ENCODE data around the gene FNDC8. TPM values are rescaled to one million over a fixed set of nuclear protein-coding genes. Genes with fewer than 3 reads are reported as not detected.
"Not testable (repeated sequence)": the region's sequence is repeated elsewhere in the genome, so short reads cannot be mapped to it uniquely, and the experiment has no call there.

FNDC8 gene
- total and polyA plus RNA-seq, 2 donors: 0.05 TPM; not detected in 1

DNA sequence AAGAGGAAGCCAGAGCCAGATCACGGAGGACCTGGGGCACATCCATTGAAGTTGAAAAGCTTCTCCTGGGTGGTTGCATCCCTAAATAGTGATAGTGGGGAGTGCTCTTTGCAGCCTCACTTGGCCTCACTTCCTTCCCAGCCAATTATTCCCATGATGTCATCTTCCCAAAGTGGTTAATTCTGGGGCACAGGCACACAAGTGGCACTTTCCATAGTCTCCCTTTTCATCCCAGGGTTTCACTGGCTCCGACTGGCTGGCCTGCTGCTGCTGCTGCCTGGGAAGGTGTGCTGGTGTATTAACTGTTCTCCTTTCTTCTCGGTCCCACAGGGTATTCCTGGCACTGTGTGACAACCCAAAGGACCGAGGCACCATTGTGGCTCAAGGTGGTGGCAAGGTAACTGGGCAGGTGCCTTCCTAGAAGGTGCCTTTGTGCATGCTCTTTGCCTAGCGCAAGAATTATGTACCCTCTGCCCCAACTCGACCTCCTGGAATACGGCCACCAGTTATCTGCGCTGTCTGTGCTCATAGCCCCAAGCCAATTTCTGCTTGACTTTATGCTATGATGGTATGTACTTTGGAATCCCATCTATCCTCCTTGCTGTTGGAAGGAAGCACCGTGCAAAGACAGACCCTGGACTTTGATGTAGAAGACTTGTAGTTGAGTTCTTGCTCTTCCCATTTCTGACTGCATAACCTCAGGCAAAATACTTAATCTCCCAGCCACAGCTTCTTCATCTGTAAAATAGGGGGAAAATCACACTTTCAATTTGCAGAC, 54.4 kb downstream of the FNDC8 start:
- WGBS: 78% methylated on average over 9 of the region's 9 CpGs
- no peak for DNase-seq (ENCODE audit: extremely low spot score)
- no peaks in the 10 kb centered on the region for H3K36me3 ChIP-seq (ENCODE audit: insufficient read depth)

DNA sequence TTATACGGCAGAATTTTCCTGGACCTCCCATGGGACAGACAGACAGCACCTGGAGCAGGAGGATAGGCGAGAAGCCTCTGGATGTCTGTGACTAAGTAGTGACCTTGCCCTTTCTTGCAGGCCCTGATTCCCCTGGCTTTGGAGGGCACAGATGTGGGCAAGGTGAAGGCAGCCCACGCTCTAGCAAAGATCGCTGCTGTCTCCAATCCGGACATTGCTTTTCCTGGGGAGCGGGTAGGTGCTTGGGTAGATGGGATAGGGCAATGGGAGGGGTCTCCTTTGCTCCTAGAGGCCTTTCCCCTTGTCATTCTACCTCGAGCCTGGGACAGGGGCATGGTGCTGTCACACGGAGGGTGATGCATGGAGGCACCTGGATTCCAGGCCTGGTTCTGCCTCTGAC, 55.5 kb downstream of the FNDC8 start:
- WGBS: 67% methylated on average over 8 of the region's 8 CpGs
- Histone ChIP-seq H3K36me3 (ENCODE audit: insufficient read depth) (no peaks in the 10 kb centered on the region), H3K4me3 (ENCODE audit: low read depth, low read length) (no peak overlapping the region), H3K4me1 (ENCODE audit: insufficient read depth) (no peaks in the 10 kb centered on the region), H3K27ac (ENCODE audit: low read depth) (no peak overlapping the region)
- no peak for DNase-seq (ENCODE audit: extremely low spot score)

More for the DNA sequence above, 54.4 kb downstream of the FNDC8 start:
- no peak overlapping the region for H3K27ac ChIP-seq (ENCODE audit: low read depth)
- no peak overlapping the region for H3K4me3 ChIP-seq (ENCODE audit: low read depth, low read length)
- no peaks in the 10 kb centered on the region for H3K4me1 ChIP-seq (ENCODE audit: insufficient read depth)

DNA sequence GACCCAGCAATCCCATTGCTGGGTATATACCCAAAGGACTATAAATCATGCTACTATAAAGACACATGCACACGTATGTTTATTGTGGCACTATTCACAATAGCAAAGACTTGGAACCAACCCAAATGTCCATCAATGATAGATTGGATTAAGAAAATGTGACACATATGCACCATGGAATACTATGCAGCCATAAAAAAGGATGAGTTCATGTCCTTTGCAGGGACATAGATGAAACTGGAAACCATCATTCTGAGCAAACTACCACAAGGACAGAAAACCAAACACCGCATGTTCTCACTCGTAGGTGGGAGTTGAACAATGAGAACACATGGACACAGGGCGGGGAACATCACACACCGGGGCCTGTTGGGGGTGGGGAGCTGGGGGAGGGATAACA, 58.0 kb downstream of the FNDC8 start:
- DNase-seq (ENCODE audit: extremely low spot score); H3K36me3 ChIP-seq (ENCODE audit: insufficient read depth); H3K27ac ChIP-seq (ENCODE audit: low read depth); H3K4me3 ChIP-seq (ENCODE audit: low read depth, low read length); H3K4me1 ChIP-seq (ENCODE audit: insufficient read depth): not testable (repeated sequence)
- WGBS: 93% methylated on average over 5 of the region's 5 CpGs

Small RNA genes within 50 kb of the gene (small RNA-seq; reads per million reads assigned to genes)
- gene AC004223.1 (not detected), gene RNU6-840P (not detected)

Other genes starting within 250 kb of the FNDC8 start
- 8.3 TPM for gene CCT6B, start 160.2 kb upstream of the FNDC8 start, total RNA-seq
- 1.5 TPM for gene CCT6B, start 160.2 kb upstream of the FNDC8 start, polyA plus RNA-seq
- gene ZNF830, start 160.1 kb upstream of the FNDC8 start, total RNA-seq: 14.8 TPM
- gene ZNF830, start 160.1 kb upstream of the FNDC8 start, polyA plus RNA-seq: 12.0 TPM
- 28.4 TPM for gene LIG3, start 141.1 kb upstream of the FNDC8 start, total RNA-seq
- gene LIG3, start 141.1 kb upstream of the FNDC8 start, polyA plus RNA-seq: 16.2 TPM
- 9.7 TPM for gene RFFL, start 57.9 kb upstream of the FNDC8 start, total RNA-seq
- gene RFFL, start 57.9 kb upstream of the FNDC8 start, polyA plus RNA-seq: 17.9 TPM
- 6.4 TPM for gene RAD51D, start 1.8 kb upstream of the FNDC8 start, total RNA-seq
- gene RAD51D, start 1.8 kb upstream of the FNDC8 start, polyA plus RNA-seq: 12.0 TPM
- 11.7 TPM for gene NLE1, start 20.7 kb downstream of the FNDC8 start, total RNA-seq
- gene NLE1, start 20.7 kb downstream of the FNDC8 start, polyA plus RNA-seq: 12.2 TPM
- 4.5 TPM for gene UNC45B, start 26.2 kb downstream of the FNDC8 start, total RNA-seq
- gene UNC45B, start 26.2 kb downstream of the FNDC8 start, polyA plus RNA-seq: 0.03 TPM
- not detected for gene SLC35G3, start 72.8 kb downstream of the FNDC8 start, total RNA-seq
- gene SLC35G3, start 72.8 kb downstream of the FNDC8 start, polyA plus RNA-seq: not detected
- 30.3 TPM for gene SLFN5, start 121.5 kb downstream of the FNDC8 start, total RNA-seq
- gene SLFN5, start 121.5 kb downstream of the FNDC8 start, polyA plus RNA-seq: 12.6 TPM

Data from urinary bladder (tissue), 4 donors.